Cerebellar nuclear complex (tissue), 1 donor: ENCODE measurements around the gene SLC24A3.

Source experiments
- DNase-seq, 2 experiments: peaks; one replicate each; lab custom pipeline; 2025; lab: John Stamatoyannopoulos, UW

Gene SLC24A3

GRCh38 chr20:19598117-19598850 is 385.8 kb downstream of the SLC24A3 start:
- DNase-seq = no peak

- DNase-seq = no peak
Measured at GRCh38 chr20:19599200-19599599, 386.8 kb downstream of the SLC24A3 start.

- no peak for DNase-seq
Measured at GRCh38 chr20:19600042-19600441, 387.6 kb downstream of the SLC24A3 start.

GRCh38 chr20:19601126-19601810 is 388.8 kb downstream of the SLC24A3 start:
- DNase-seq = no peak

GRCh38 chr20:19602675-19603375 is 390.4 kb downstream of the SLC24A3 start:
- DNase-seq = no peak

GRCh38 chr20:19603376-19603750 is 390.9 kb downstream of the SLC24A3 start:
- no peak for DNase-seq

GRCh38 chr20:19605786-19606485 is 393.5 kb downstream of the SLC24A3 start:
- no peak for DNase-seq

GRCh38 chr20:19609642-19610223 is 397.3 kb downstream of the SLC24A3 start:
- DNase-seq = no peak

- no peak for DNase-seq
Measured at GRCh38 chr20:19615629-19616028, 403.2 kb downstream of the SLC24A3 start.

GRCh38 chr20:19616081-19616480 is 403.6 kb downstream of the SLC24A3 start:
- DNase-seq = no peak

GRCh38 chr20:19616620-19617019 is 404.2 kb downstream of the SLC24A3 start:
- DNase-seq = no peak

- DNase-seq = no peak
Measured at GRCh38 chr20:19617256-19617655, 404.8 kb downstream of the SLC24A3 start.

GRCh38 chr20:19618711-19619110 is 406.3 kb downstream of the SLC24A3 start:
- no peak for DNase-seq

GRCh38 chr20:19619904-19620430 is 407.5 kb downstream of the SLC24A3 start:
- no peak for DNase-seq

GRCh38 chr20:19620446-19620845 is 408.0 kb downstream of the SLC24A3 start:
- DNase-seq = no peak

- DNase-seq = no peak
Measured at GRCh38 chr20:19621072-19621471, 408.6 kb downstream of the SLC24A3 start.

GRCh38 chr20:19624221-19624965 is 412.0 kb downstream of the SLC24A3 start:
- no peak for DNase-seq

GRCh38 chr20:19625426-19625825 is 413.0 kb downstream of the SLC24A3 start:
- DNase-seq = no peak

- DNase-seq = no peak
Measured at GRCh38 chr20:19626896-19627295, 414.5 kb downstream of the SLC24A3 start.

GRCh38 chr20:19628570-19629134 is 416.2 kb downstream of the SLC24A3 start:
- DNase-seq = no peak

GRCh38 chr20:19631410-19631809 is 419.0 kb downstream of the SLC24A3 start:
- DNase-seq = no peak
